ENCODE measurements around the gene SCN8A. TPM values are rescaled to one million over a fixed set of nuclear protein-coding genes. Genes with fewer than 3 reads are reported as not detected.
A peak's percentile ranks its signal among the peaks of the same experiment; 100 is the strongest.

The SCN8A gene
- total and polyA plus RNA-seq, 9 donors, result 0.21 to 2.9 (median 1.5) TPM

GRCh38 chr12:51819736-51820525, 228.9 kb downstream of the SCN8A start:
- no peaks in the 10 kb centered on the region for H3K36me3 ChIP-seq
- no peak for DNase-seq
- intact Hi-C loops (cut with DNase I), result no loop called here

DNA sequence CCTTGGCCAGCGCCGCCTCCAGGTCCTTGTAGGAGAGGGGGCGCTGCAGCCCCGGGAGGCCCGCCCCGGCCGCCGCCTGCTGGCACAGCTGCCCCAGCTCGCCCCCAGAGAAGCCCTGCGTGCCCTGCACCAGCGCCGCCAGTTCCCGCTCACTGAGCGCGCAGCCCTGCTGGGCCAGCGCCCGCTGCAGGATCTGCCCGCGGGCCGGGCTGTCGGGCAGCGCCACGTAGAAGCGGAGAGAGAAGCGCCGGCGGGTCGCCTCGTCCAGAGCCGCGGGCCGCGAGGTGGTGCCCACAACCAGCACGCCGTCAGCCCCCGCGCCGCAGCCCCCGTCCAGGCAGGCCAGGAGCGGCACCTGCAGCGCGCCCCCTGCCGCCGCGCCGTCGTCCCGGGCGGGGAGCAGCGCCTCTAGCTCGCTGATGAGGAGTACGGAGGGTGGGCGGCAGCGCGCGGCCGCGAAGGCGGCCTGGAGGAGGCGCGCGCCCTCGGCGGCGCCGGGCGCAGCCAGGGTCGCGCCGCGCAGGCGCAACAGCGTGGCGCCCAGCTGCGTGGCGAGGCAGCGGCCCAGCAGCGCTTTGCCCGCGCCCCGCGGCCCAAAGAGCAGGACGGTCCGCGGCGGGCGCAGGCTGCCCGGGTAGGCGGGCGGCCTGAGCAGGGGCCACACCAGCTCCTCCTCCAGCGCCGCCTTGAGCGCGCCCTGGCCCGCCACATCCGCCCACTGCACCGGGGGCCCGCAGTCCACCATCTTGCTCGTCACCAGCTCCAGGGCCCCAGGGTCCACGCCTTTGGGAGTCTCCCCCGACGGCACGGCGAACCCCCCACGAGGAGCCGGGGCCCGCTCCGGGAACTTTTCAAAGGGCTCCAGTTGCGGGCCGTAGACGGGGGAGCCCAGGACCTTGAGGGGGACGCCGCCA, 229.8 kb downstream of the SCN8A start:
- H3K27ac ChIP-seq, result no peak overlapping the region
- 2 to 12% (median 2%) methylated on average over 18 to 113 of the region's 113 CpGs for WGBS, 3 donors
- intact Hi-C loops (cut with DNase I), result no loop called here

More at GRCh38 chr12:51819736-51820525, 228.9 kb downstream of the SCN8A start:
- TF ChIP-seq EP300 (IDR thresholded peaks at IDR 0.05), result no peak
- TF ChIP-seq CTCF (IDR thresholded peaks at IDR 0.05), result no peak
- no peak for TF ChIP-seq POLR2A (IDR thresholded peaks at IDR 0.05)
- peak overlapping the region; percentile 36 for H3K4me3 ChIP-seq
- H3K27me3 ChIP-seq, result no peaks in the 10 kb centered on the region
- no peaks in the 10 kb centered on the region for H3K9me3 ChIP-seq
- 15 to 20% (median 18%) methylated on average over 30 to 32 of the region's 32 CpGs for WGBS, 3 donors
- no peak overlapping the region for H3K27ac ChIP-seq
- H3K4me1 ChIP-seq (ENCODE audit: insufficient read depth), result no peaks in the 10 kb centered on the region

GRCh38 chr12:51821440-51822260, 230.6 kb downstream of the SCN8A start:
- 15 to 32% (median 19%) methylated on average over 42 to 101 of the region's 101 CpGs for WGBS, 3 donors
- Histone ChIP-seq H3K9me3 (no peaks in the 10 kb centered on the region), H3K27me3 (no peaks in the 10 kb centered on the region), H3K27ac (no peak overlapping the region), H3K4me3 (peak overlapping the region; percentile 36), H3K4me1 (ENCODE audit: insufficient read depth) (no peaks in the 10 kb centered on the region), H3K36me3 (no peaks in the 10 kb centered on the region)
- intact Hi-C loops (cut with DNase I), result no loop called here
- TF ChIP-seq EP300 (IDR thresholded peaks at IDR 0.05) (no peak), CTCF (IDR thresholded peaks at IDR 0.05) (no peak)
- no peak for DNase-seq

More for the DNA sequence above, 229.8 kb downstream of the SCN8A start:
- TF ChIP-seq CTCF (IDR thresholded peaks at IDR 0.05) (peak in 1 of 3 donors; percentile 23), POLR2A (IDR thresholded peaks at IDR 0.05) (no peak)
- Histone ChIP-seq H3K4me3 (peak overlapping the region; percentile 36), H3K9me3 (no peaks in the 10 kb centered on the region), H3K36me3 (no peaks in the 10 kb centered on the region), H3K27me3 (no peaks in the 10 kb centered on the region), H3K4me1 (ENCODE audit: insufficient read depth) (no peaks in the 10 kb centered on the region)
- peak in 3 of 5 donors; percentile 23 to 54 (median 52) for DNase-seq

DNA sequence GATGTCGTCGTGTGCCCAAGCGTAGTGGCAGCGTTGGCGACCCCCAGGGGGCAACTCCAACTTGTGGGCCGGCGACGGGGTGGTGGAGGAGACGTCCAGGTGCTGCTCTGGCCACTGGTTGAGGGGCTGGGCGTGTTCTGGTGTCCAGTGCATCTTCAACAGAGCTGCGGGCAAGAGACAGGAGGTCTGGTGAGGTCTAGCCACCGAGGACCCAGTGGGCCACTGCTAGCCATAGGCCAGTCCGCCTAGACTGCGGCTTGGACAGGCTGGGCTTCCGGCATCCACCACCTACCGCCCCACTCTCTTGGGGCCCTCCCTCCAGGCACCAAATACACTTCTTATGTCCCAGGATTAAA, 231.2 kb downstream of the SCN8A start:
- Histone ChIP-seq H3K9me3 (no peaks in the 10 kb centered on the region), H3K27me3 (no peaks in the 10 kb centered on the region), H3K36me3 (no peaks in the 10 kb centered on the region), H3K4me3 (no peak overlapping the region), H3K4me1 (ENCODE audit: insufficient read depth) (no peaks in the 10 kb centered on the region), H3K27ac (no peak overlapping the region)
- 87 to 94% (median 87%) methylated on average over 16 of the region's 16 CpGs for WGBS, 3 donors
- TF ChIP-seq CTCF (IDR thresholded peaks at IDR 0.05) (no peak), POLR2A (IDR thresholded peaks at IDR 0.05) (no peak), EP300 (IDR thresholded peaks at IDR 0.05) (no peak)
- no peak for DNase-seq
- intact Hi-C loops (cut with DNase I), result no loop called here

Data from ovary (tissue), 9 donors.